ENCODE results near the gene EEF2KMT.
"Not testable (repeated sequence)": the region's sequence is repeated elsewhere in the genome, so short reads cannot be mapped to it uniquely, and the experiment has no call there.

The EEF2KMT gene

DNA sequence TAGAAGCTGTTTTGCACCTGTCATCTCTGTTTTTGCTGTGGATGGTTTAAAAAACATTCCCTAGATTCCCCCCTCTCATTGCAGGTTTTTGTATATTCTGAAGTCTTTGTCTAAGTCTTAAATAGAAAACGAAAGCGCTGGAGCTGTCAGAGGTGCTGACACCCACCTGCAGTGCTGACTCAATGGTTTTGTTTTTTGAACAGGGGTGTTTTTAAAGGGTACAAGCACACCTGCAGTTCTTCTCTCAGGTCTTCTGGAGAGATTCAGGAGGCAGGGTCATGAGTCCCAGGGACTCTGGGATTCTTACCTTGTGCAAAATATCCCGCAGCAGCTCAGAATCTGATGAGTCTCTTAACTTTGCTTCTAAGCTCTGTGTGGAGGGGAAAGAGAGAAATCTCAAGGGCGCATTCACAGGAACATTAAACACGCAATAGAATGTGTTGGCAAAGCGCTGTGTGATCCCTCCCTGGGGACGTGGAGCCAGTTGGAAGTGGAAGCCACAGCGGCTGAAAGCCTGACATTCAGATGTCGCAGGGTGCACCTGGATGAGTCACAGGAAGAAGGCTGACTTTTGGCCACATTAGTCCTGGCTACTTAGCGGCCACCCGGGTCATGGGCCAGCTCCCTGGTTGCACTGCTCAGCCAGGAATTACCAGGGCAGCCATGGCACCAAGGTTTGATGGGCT, 2.3 kb downstream of the EEF2KMT start:
- not testable (repeated sequence) for DNase-seq (ENCODE audit: low read depth)

GRCh38 chr16:5093746-5094145, 3.8 kb downstream of the EEF2KMT start:
- DNase-seq (ENCODE audit: low read depth) = not testable (repeated sequence)

GRCh38 chr16:5093081-5093480, 4.5 kb downstream of the EEF2KMT start:
- not testable (repeated sequence) for DNase-seq (ENCODE audit: low read depth)

- not testable (repeated sequence) for DNase-seq (ENCODE audit: low read depth)
Observed at GRCh38 chr16:5090592-5090991, 7.0 kb downstream of the EEF2KMT start.

GRCh38 chr16:5089911-5090555, 7.6 kb downstream of the EEF2KMT start:
- not testable (repeated sequence) for DNase-seq (ENCODE audit: low read depth)

- DNase-seq (ENCODE audit: low read depth) = not testable (repeated sequence)
Observed at GRCh38 chr16:5088936-5089335, 8.7 kb downstream of the EEF2KMT start.

- DNase-seq (ENCODE audit: low read depth) = not testable (repeated sequence)
Observed at GRCh38 chr16:5088086-5088790, 9.4 kb downstream of the EEF2KMT start.

DNA sequence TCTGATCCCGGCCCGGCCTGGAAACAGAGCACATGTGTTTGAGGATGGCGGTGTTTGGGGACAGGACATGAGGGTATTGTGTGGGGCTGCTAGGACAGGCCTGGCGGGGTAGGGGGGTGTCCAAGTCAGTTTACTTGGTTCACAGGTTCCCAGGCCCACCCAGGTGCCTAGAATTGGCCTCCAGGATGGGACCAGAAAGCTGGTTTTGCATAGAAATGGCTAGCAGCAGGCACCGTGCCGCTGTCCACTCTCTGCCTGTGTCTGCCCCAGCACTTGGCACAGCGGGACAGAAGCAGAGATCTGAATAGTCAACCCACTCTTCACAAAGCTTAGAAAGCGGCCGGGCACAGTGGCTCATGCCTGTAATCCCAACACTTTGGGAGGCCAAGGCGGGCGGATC, 11.9 kb downstream of the EEF2KMT start:
- not testable (repeated sequence) for DNase-seq (ENCODE audit: low read depth)

DNA sequence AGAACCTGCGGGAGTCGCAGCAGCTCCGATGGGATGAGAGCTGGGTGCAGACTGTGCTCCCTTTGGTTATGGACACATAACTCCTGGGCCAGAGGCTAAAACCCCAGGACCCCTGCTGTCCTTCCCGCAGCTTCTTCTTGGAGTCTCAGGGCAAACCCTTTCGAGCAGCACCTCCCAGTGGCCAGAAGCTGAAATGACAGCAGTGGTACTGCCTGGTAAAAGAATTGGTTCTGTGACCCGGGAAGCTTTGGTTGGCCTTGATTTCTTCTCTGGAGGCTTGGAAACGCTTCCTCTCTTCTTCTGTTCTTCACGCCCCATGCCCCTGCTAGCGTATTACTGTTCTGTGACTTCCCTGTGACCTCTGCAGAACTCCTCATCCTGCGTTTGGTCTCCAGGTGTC, 12.8 kb downstream of the EEF2KMT start:
- peak; percentile 16 for DNase-seq (ENCODE audit: low read depth)

DNA sequence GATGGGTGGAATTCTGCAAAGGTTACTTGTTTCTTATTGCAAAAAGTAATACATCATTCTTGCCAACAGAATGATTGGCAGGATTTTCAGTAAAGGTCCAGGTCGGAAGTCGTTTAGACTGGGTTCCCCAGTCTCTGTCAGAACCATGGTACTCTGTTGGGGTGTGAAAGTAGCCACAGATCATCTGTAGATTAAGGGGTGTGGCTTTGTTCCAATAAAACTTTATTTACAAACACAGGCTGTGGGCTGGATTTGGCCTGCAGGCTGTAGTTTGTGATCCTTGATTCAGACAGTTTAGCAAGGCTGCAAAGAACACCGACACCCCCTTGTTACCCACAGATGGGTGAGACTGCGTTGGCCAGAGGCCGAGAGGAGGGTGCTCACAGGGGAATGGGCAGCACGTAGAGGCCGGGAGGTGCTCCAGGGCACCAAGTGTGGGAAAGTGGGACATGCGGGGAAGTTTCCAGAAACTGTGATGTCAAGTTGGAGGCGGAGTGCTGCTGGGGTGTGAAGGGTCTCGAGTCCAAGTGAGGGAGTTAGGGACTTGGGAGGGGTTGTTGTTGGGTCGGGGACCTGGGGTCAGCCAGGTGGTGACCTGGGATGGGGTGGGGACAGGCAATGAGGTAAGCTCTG, 13.4 kb downstream of the EEF2KMT start:
- not testable (repeated sequence) for DNase-seq (ENCODE audit: low read depth)

GRCh38 chr16:5083646-5084045, 13.9 kb downstream of the EEF2KMT start:
- not testable (repeated sequence) for DNase-seq (ENCODE audit: low read depth)

DNA sequence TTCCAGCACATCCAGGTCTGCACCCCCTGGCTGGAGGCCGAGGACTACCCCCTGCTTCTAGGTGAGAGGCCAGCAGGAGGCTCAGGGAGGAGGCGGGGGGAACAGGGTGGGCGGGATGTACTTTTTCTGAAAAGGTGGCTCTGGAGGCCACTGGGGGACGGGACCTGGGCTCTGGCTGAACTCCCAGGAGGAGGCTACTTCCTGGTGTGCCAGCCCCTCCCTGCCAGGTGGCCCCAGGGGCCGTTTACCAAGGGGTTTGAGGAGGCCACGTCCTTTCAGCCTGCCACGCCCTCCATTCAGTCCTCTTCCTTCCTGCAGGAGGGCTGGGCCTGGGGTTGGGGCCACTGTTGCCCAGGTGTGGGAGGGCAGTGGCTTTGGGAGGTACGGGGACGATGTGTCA, 16.6 kb downstream of the EEF2KMT start:
- not testable (repeated sequence) for DNase-seq (ENCODE audit: low read depth)

GRCh38 chr16:5080461-5080860, 17.1 kb downstream of the EEF2KMT start:
- DNase-seq (ENCODE audit: low read depth) = not testable (repeated sequence)

DNA sequence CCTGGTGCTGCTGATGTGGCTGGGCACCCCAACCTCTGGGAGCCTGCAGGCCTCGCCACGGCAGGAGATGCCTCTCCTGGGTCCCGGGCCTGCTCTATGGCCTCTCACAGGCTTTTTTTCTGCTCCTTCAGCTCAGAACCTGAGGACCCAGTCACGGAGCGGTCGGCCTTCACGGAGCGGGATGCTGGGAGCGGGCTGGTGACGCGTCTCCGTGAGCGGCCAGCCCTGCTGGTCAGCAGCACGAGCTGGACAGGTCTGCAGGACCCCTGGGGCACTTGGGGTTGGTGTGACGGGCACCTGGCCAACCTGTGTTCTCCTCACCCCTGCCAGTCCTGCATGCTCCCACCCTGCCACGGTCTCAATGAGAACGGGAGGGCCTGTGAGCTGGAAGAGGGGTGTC, 19.0 kb downstream of the EEF2KMT start:
- no peak for DNase-seq (ENCODE audit: low read depth)

DNA sequence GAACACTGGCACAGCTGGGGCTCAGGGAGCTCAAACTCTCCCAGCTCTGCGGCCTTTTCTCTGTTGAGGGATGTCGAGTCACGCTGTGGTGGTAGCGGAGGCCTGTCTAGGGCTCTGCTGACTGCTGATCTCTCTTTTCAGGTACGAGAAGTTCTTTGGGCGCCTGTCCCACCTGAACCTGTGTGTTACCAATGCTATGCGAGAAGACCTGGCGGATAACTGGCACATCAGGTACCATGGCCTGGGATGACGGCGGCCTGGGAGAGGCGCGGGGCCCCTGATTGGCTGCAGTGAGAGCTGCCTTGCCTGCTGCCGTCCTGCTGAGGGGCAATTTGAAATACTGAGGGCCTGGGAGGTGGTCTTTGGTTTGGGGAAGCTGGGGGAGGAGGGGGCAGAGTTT, 20.3 kb downstream of the EEF2KMT start:
- no peak for DNase-seq (ENCODE audit: low read depth)

- DNase-seq (ENCODE audit: low read depth) = no peak
Observed at GRCh38 chr16:5075637-5076036, 22.0 kb downstream of the EEF2KMT start.

DNA sequence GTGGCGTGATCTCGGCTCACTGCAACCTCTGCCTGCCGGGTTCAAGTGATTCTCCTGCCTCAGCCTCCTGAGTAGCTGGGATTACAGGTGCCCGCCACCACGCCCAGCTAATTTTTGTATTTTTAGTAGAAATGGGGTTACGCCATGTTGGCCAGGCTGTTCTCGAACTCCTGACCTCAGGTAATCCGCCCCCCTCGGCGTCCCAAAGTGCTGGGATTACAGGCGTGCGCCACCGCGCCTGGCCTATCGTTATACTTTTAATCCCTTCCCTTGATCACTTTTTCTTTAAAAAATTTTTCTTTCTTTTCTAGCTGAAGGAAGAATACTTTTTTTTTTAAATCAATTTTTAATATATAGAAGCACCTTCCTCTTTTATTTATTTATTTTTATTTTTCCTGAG, 23.8 kb downstream of the EEF2KMT start:
- not testable (repeated sequence) for DNase-seq (ENCODE audit: low read depth)

GRCh38 chr16:5073279-5073629, 24.3 kb downstream of the EEF2KMT start:
- no peak for DNase-seq (ENCODE audit: low read depth)

- no peak for DNase-seq (ENCODE audit: low read depth)
Observed at GRCh38 chr16:5072334-5073278, 25.0 kb downstream of the EEF2KMT start.

- DNase-seq (ENCODE audit: low read depth) = peak; percentile 87
Observed at GRCh38 chr16:5071681-5072333, 25.8 kb downstream of the EEF2KMT start, which contains the start of gene ALG1. Gene ALG1 (plus strand): TSS chr16:5071843. CDS start chr16:5071850, 7 bp downstream.

GRCh38 chr16:5071341-5071680, 26.3 kb downstream of the EEF2KMT start:
- no peak for DNase-seq (ENCODE audit: low read depth)
